Heart left ventricle (tissue), 16 donors: ENCODE results near the gene HSPB7. TPM values are rescaled to one million over a fixed set of nuclear protein-coding genes. Genes with fewer than 3 reads are reported as not detected.
A peak's percentile ranks its signal among the peaks of the same experiment; 100 is the strongest.

Source experiments
- ATAC-seq, 4 donors: fragments of 200-7000 bp; cut with Tn5 transposase; one replicate each; pipeline ENCODE4 v1.9.1; 2020 to 2022; ENCODE audit warnings: moderate library complexity in 4 of 4, mild to moderate bottlenecking in 3 of 4, moderate number of reproducible peaks in 1 of 4
- DNase-seq, 5 donors: peaks; one replicate each; pipeline ENCODE4 v3.0.0-alpha.2; 2020
- H3K27ac ChIP-seq, 12 donors: fragments of 200-600 bp; sonication (generic) in 4 of 12; one replicate each; pipeline versions ENCODE4 v1.5.0 to v1.8.0; 2016 to 2022; ENCODE audit warnings: mild to moderate bottlenecking in 2 of 12
- H3K27me3 ChIP-seq, 9 donors: fragments of 200-600 bp; sonication (generic) in 2 of 9; one replicate each; pipeline versions ENCODE4 v1.5.1 to v1.8.0; 2016 to 2022; ENCODE audit warnings: mild to moderate bottlenecking in 3 of 9
- H3K36me3 ChIP-seq, 9 donors: fragments of 200-600 bp; sonication (generic) in 2 of 9; one replicate each; pipeline versions ENCODE4 v1.5.0 to v1.8.0; 2018 to 2022; ENCODE audit warnings: mild to moderate bottlenecking in 2 of 9
- H3K4me1 ChIP-seq, 12 donors: fragments of 200-600 bp; sonication (generic) in 4 of 12; one replicate each; pipeline versions ENCODE4 v1.5.0 to v1.8.0; 2016 to 2022; ENCODE audit warnings: mild to moderate bottlenecking in 3 of 12
- H3K4me3 ChIP-seq, 12 donors: fragments of 200-600 bp; sonication (generic) in 4 of 12; one replicate each; pipeline versions ENCODE4 v1.5.0 to v1.8.0; 2017 to 2022; ENCODE audit warnings: mild to moderate bottlenecking in 9 of 12, moderate library complexity in 4 of 12
- H3K9me3 ChIP-seq, 12 donors: fragments of 200-600 bp; sonication (generic) in 4 of 12; one replicate each; pipeline versions ENCODE4 v1.5.0 to v1.8.0; 2016 to 2022; ENCODE audit warnings: mild to moderate bottlenecking in 1 of 12
- CTCF ChIP-seq, 12 donors: fragments of 200-600 bp; sonication (generic) in 4 of 12; IDR thresholded peaks; one replicate each; pipeline versions ENCODE4 v1.5.0 to v1.8.0; 2018 to 2022; ENCODE audit warnings: antibody characterized with exemption in 12 of 12, mild to moderate bottlenecking in 5 of 12
- POLR2A ChIP-seq, 2 donors: fragments of 450-650 bp; IDR thresholded peaks; one replicate each; pipeline ENCODE4 v1.6.1; 2017; ENCODE audit warnings: antibody characterized with exemption in 2 of 2, mild to moderate bottlenecking in 2 of 2, moderate library complexity in 2 of 2
- WGBS, 4 donors: extraction: QIAGEN DNeasy Blood & Tissue Kit in 2 of 4; methylation state at CpG; one replicate each; pipeline versions ENCODE4 v1.1.5 to v1.1.7; 2013 to 2018; 5-methylcytosine and 5-hydroxymethylcytosine counted together
- intact Hi-C, 10 donors: fragments of 100-400 bp; cut with DNase I; formaldehyde crosslinking; loops; one replicate each; pipeline versions ENCODE4 v1.11.1 to v1.14.2; 2022
- polyA plus RNA-seq, 2 donors: library from polyadenylated mRNA; stranded (reverse); fragments of 200-250 nt; gene quantifications; one replicate each; pipeline ENCODE4 v1.2.3, GENCODE V29; 2013
- total RNA-seq, 9 donors: library from RNA; depleted of rRNA in 2 of 9; stranded (reverse); fragments of >200 nt in 2 of 9; fragmentation: NEBNext Ultra II Directional in 3 of 9; extraction: Animal tissue kit (Norgen Biotek cat#: 25700) in 3 of 9; gene quantifications; one replicate each; pipeline versions ENCODE4 v1.1.0 to v1.2.4, GENCODE V29; 2016 to 2023
- donor health status: ischemic (EF 13 %, LVEDD 7.1; RV severe dilation, severe dysfunction).
- donor health status: healthy with polysubstance abuse.
- donor health status: DM: no; HTN: yes; CAD: no.
- donor health status: DM: no; HTN: no; CAD: no.
- donor health status: ischemic (EF 25% LVEDD 6.9; RV normal size, moderate dysfunction).
- donor health status: ischemic (EF 25% LVEDD 5.7; RV mildly dilated, moderate dysfunction).
- donor health status: healthy.
- donor health status: DM: yes; HTN: yes; CAD: no.
- donor health status: ischemic (EF 35%, LVEDD 5.7; RV mildly dilated, moderate dysfunction).
- donor health status: nonischemic (EF 11% LVEDD 7.7; RV severe dilation, severe dysfunction).
- donor health status: DM: yes; HTN: yes; CAD: no.
- donor health status: PGD.
- donor health status: ischemic (EF 29% LVEDD 5.4; RV normal size, mild dysfunction).
- donor health status: nonischemic (EF 23%, LVEDD 6.1; RV moderate dilation, normal function).

HSPB7 gene
- total and polyA plus RNA-seq, 11 donors: 2,598 to 10,910 (median 4,961) TPM

DNA sequence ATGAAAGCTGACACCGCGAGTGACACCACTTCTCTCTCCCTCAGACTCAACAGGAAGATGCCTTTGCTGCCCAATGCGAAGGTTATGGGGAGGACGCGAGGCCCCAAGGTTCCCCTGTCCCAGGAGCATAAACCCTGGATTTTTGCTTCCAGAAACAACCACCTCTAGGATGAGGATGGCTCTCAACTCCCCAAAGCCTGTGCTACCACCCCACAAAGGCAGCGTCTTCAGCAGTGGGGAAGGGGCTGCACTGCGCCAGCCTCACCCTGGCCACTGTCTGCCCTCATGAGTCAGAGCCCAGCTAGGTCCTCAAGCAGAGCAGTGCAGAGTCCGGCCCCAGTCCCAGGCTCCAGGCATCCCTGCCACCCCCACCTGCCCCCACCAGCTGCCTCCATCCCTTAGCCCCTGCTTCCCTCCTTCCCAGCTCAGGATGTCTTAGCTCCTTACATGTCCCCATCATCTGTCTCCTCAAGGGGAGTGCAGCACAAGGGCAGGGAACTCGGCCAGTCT lies 20.7 kb downstream of the HSPB7 start:
- Histone ChIP-seq H3K4me3 (no peak overlapping the region), H3K4me1 (no peaks in the 10 kb centered on the region), H3K36me3 (no peaks in the 10 kb centered on the region), H3K9me3 (no peaks in the 10 kb centered on the region), H3K27me3 (no peaks in the 10 kb centered on the region), H3K27ac (no peak overlapping the region)
- no peak for TF ChIP-seq CTCF (IDR thresholded peaks at IDR 0.05)
- intact Hi-C loops: loop anchor here in 1 of 10 donors (5.0 kb wide), 1 partner anchor 205 kb away; no protein-coding TSS in a partner anchor
- ATAC-seq (no peak), DNase-seq (no peak)
- WGBS, 4 donors: 83 to 89% (median 84%) methylated on average over 6 to 9 of the region's 9 CpGs

GRCh38 chr1:15994590-15995351 lies 23.1 kb downstream of the HSPB7 start:
- 53 to 73% (median 59%) methylated on average over 11 of the region's 11 CpGs for WGBS, 4 donors
- peak; percentile 45 to 87 (median 83) for ATAC-seq
- intact Hi-C loops: loop anchor here (1.0 to 5.0 kb wide), 6 partner anchors 177 to 202 kb away; no protein-coding TSS in a partner anchor
- H3K27me3 ChIP-seq: no peaks in the 10 kb centered on the region
- no peaks in the 10 kb centered on the region for H3K9me3 ChIP-seq
- no peak overlapping the region for H3K27ac ChIP-seq
- H3K4me3 ChIP-seq: no peak overlapping the region
- peak in 4 of 5 donors; percentile 55 to 83 (median 67) for DNase-seq
- H3K4me1 ChIP-seq: no peaks in the 10 kb centered on the region
- TF ChIP-seq POLR2A (IDR thresholded peaks at IDR 0.05) (no peak), CTCF (IDR thresholded peaks at IDR 0.05) (peak; percentile 69 to 92 (median 74))
- H3K36me3 ChIP-seq: no peaks in the 10 kb centered on the region

DNA sequence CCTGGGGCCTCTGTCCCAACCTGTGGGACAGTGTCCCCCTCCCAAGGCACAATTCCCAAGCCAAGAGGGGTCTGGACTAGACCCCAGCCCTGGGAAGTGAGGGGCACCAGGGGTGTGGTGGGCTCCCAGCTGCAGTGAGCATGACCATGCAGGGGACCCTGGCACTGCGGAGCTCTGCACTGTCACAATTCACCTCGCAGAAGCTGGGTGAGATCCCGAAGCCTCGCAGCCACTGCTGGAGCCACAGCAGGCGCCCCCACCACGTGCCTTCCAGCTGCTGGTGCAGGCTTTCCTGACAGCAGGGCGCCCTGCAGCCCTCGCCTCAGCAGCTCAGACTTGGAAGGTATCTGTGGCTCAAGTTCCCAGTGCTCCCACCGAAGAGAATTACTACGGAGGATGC lies 23.8 kb downstream of the HSPB7 start:
- Histone ChIP-seq H3K27me3 (no peaks in the 10 kb centered on the region), H3K4me3 (no peak overlapping the region), H3K27ac (no peak overlapping the region), H3K36me3 (no peaks in the 10 kb centered on the region), H3K9me3 (no peaks in the 10 kb centered on the region), H3K4me1 (no peaks in the 10 kb centered on the region)
- TF ChIP-seq POLR2A (IDR thresholded peaks at IDR 0.05) (no peak), CTCF (IDR thresholded peaks at IDR 0.05) (no peak)
- DNase-seq (no peak), ATAC-seq (no peak)
- WGBS, 4 donors: 87 to 92% (median 88%) methylated on average over 9 to 10 of the region's 10 CpGs
- intact Hi-C loops: loop anchor here (1.0 to 5.0 kb wide), 6 partner anchors 177 to 202 kb away; no protein-coding TSS in a partner anchor

DNA sequence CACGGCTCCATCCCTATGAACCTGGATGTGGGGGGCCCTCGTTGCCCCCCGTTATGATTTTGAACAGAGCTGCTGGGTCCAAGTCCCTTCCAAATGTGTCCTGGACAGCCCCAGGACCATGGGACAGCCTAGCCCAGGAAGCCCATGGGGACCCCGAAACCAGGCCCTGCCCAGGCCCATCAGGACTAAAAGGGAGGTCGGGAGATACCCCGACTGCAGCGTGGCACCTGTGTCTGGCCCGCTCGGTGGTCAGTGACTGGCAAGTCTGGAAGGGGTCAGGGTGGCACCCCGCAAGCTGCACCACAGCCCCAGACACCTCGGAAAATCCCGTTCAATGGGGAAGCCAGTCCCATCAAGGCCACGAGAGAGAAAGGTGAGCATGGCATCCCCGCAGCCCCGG lies 24.2 kb downstream of the HSPB7 start:
- WGBS, 4 donors: 87 to 93% (median 90%) methylated on average over 5 to 15 of the region's 15 CpGs
- Histone ChIP-seq H3K9me3 (no peaks in the 10 kb centered on the region), H3K27ac (no peak overlapping the region), H3K27me3 (no peaks in the 10 kb centered on the region), H3K4me1 (no peaks in the 10 kb centered on the region), H3K4me3 (no peak overlapping the region), H3K36me3 (no peaks in the 10 kb centered on the region)
- no peak for DNase-seq
- intact Hi-C loops: loop anchor here (1.0 to 5.0 kb wide), 7 partner anchors 176 to 201 kb away; no protein-coding TSS in a partner anchor
- TF ChIP-seq POLR2A (IDR thresholded peaks at IDR 0.05) (no peak), CTCF (IDR thresholded peaks at IDR 0.05) (no peak)
- ATAC-seq: no peak
